Osteocyte (in vitro differentiated cells): ENCODE results near the gene STUM. TPM values are rescaled to one million over a fixed set of nuclear protein-coding genes. Genes with fewer than 3 reads are reported as not detected.
"Not testable (repeated sequence)": the region's sequence is repeated elsewhere in the genome, so short reads cannot be mapped to it uniquely, and the experiment has no call there.

Source experiments
- DNase-seq: peaks from one replicate; pipeline ENCODE4 v3.0.0; 2021; ENCODE audit warnings: mixed read lengths; ENCODE audit not compliant: unreplicated experiment; ENCODE audit errors: extremely low spot score
- H3K27ac Mint-ChIP-seq: one replicate; pipeline ENCODE4 v1.8.0; 2021; ENCODE audit warnings: mild to moderate bottlenecking, mixed read lengths; ENCODE audit not compliant: unreplicated experiment
- H3K27me3 Mint-ChIP-seq: one replicate; pipeline ENCODE4 v1.8.0; 2021; ENCODE audit warnings: mixed read lengths; ENCODE audit not compliant: unreplicated experiment
- H3K36me3 Mint-ChIP-seq: one replicate; pipeline ENCODE4 v1.8.0; 2021; ENCODE audit warnings: mixed read lengths; ENCODE audit not compliant: unreplicated experiment
- H3K4me1 Mint-ChIP-seq: one replicate; pipeline ENCODE4 v1.8.0; 2021; ENCODE audit warnings: mixed read lengths; ENCODE audit not compliant: unreplicated experiment
- H3K4me3 Mint-ChIP-seq: one replicate; pipeline ENCODE4 v1.8.0; 2021; ENCODE audit warnings: mild to moderate bottlenecking, moderate library complexity, mixed read lengths; ENCODE audit not compliant: unreplicated experiment
- H3K9me3 Mint-ChIP-seq: one replicate; pipeline ENCODE4 v1.8.0; 2021; ENCODE audit warnings: mixed read lengths; ENCODE audit not compliant: unreplicated experiment
- CTCF ChIP-seq: fragments of 200-600 bp; sonication (generic); IDR thresholded peaks from 2 replicates; pipeline ENCODE4 v1.5.0; 2021; ENCODE audit warnings: antibody characterized with exemption, mild to moderate bottlenecking, moderate library complexity
- total RNA-seq: library from RNA; stranded (reverse); gene quantifications from 2 replicates; pipeline ENCODE4 v1.2.1, GENCODE V29; 2021

The STUM gene
- total RNA-seq, 1 donor from 2014 or later = 0.35 TPM

- Mint-ChIP-seq H3K36me3 (peaks cover 2% of the 10 kb centered on the region), H3K9me3 (no peaks in the 10 kb centered on the region), H3K4me1 (no peaks in the 10 kb centered on the region), H3K27me3 (peaks cover 55% of the 10 kb centered on the region), H3K4me3 (no peak overlapping the region), H3K27ac (no peak overlapping the region)
- no peak for DNase-seq
- no peak for TF ChIP-seq CTCF
These were observed 67.3 kb downstream of the STUM start for GRCh38 chr1:226615876-226616275.

GRCh38 chr1:226616636-226617035 is 68.1 kb downstream of the STUM start:
- no peak for TF ChIP-seq CTCF
- Mint-ChIP-seq H3K36me3 (peaks cover 2% of the 10 kb centered on the region), H3K4me1 (no peaks in the 10 kb centered on the region), H3K27ac (no peak overlapping the region), H3K9me3 (peaks cover under 1% of the 10 kb centered on the region), H3K4me3 (no peak overlapping the region), H3K27me3 (peaks cover 55% of the 10 kb centered on the region)
- DNase-seq = no peak

GRCh38 chr1:226617109-226617508 is 68.5 kb downstream of the STUM start:
- Mint-ChIP-seq H3K4me3 (no peak overlapping the region), H3K9me3 (peaks cover 5% of the 10 kb centered on the region), H3K27me3 (peaks cover 56% of the 10 kb centered on the region), H3K36me3 (peaks cover 2% of the 10 kb centered on the region), H3K27ac (no peak overlapping the region), H3K4me1 (no peaks in the 10 kb centered on the region)
- TF ChIP-seq CTCF = no peak
- no peak for DNase-seq

- H3K9me3 Mint-ChIP-seq, H3K27ac Mint-ChIP-seq, H3K36me3 Mint-ChIP-seq, H3K4me3 Mint-ChIP-seq, H3K4me1 Mint-ChIP-seq, DNase-seq: not testable (repeated sequence)
- H3K27me3 Mint-ChIP-seq = peaks cover 56% of the 10 kb centered on the region
These were observed 69.2 kb downstream of the STUM start for GRCh38 chr1:226617719-226618118.

GRCh38 chr1:226618380-226618779 is 69.8 kb downstream of the STUM start:
- no peak for TF ChIP-seq CTCF
- peaks cover 7% of the 10 kb centered on the region for H3K9me3 Mint-ChIP-seq
- no peak overlapping the region for H3K4me3 Mint-ChIP-seq
- H3K27me3 Mint-ChIP-seq = peaks cover 52% of the 10 kb centered on the region
- peaks cover 2% of the 10 kb centered on the region for H3K36me3 Mint-ChIP-seq
- no peak for DNase-seq
- H3K4me1 Mint-ChIP-seq = no peaks in the 10 kb centered on the region
- no peak overlapping the region for H3K27ac Mint-ChIP-seq

GRCh38 chr1:226619031-226619430 is 70.5 kb downstream of the STUM start:
- Mint-ChIP-seq H3K27ac (no peak overlapping the region), H3K9me3 (peaks cover 7% of the 10 kb centered on the region), H3K4me3 (no peak overlapping the region), H3K36me3 (peaks cover 2% of the 10 kb centered on the region), H3K4me1 (no peaks in the 10 kb centered on the region), H3K27me3 (peaks cover 46% of the 10 kb centered on the region)
- TF ChIP-seq CTCF = no peak
- no peak for DNase-seq
